T-helper 1 cell treated with Interleukin-12 subunit alpha and Interleukin-12 subunit beta and Interleukin-4 antibody, amounts not matched to agents 30 μg/mL and 1 μg/mL, for 36 hours (primary cell): ENCODE measurements around the gene NDUFA9.

ENCODE experiments used
- H3K27ac Mint-ChIP-seq: one replicate; pipeline ENCODE4 v1.8.0; 2021; ENCODE audit warnings: mild to moderate bottlenecking, mixed read lengths
- H3K27me3 Mint-ChIP-seq: one replicate; pipeline ENCODE4 v1.8.0; 2021; ENCODE audit warnings: low read depth, mixed read lengths
- H3K36me3 Mint-ChIP-seq: one replicate; pipeline ENCODE4 v1.8.0; 2021; ENCODE audit warnings: low read depth, mixed read lengths
- H3K4me1 Mint-ChIP-seq: one replicate; pipeline ENCODE4 v1.8.0; 2021; ENCODE audit warnings: low read depth, mixed read lengths
- H3K4me3 Mint-ChIP-seq: one replicate; pipeline ENCODE4 v1.8.0; 2021; ENCODE audit warnings: mild to moderate bottlenecking, moderate library complexity, mixed read lengths
- H3K9me3 Mint-ChIP-seq: one replicate; pipeline ENCODE4 v1.8.0; 2021; ENCODE audit warnings: mixed read lengths

NDUFA9 gene

GRCh38 chr12:4648501-4649357, at the start of gene NDUFA9, which contains the start of gene AKAP3:
TSS of gene NDUFA9 (plus strand) at chr12:4649114. CDS start at chr12:4649127, 13 bp downstream.
TSS of gene AKAP3 (minus strand) at chr12:4649051. CDS start at chr12:4638196, 10,855 bp downstream.
- H3K4me3 Mint-ChIP-seq: peak within 1 kb of the TSS; percentile 100
- H3K27ac Mint-ChIP-seq: peak within 1 kb of the TSS; percentile 93
- no peaks in the 10 kb centered on the region for H3K36me3 Mint-ChIP-seq
- H3K27me3 Mint-ChIP-seq: peaks cover 13% of the 10 kb centered on the region
- no peaks in the 10 kb centered on the region for H3K9me3 Mint-ChIP-seq
- peaks cover 32% of the 10 kb centered on the region for H3K4me1 Mint-ChIP-seq

GRCh38 chr12:4603421-4603820, 45.5 kb upstream of the NDUFA9 start:
- Mint-ChIP-seq H3K27me3 (peaks cover 14% of the 10 kb centered on the region), H3K4me1 (peaks cover 3% of the 10 kb centered on the region), H3K36me3 (no peaks in the 10 kb centered on the region), H3K9me3 (no peaks in the 10 kb centered on the region), H3K27ac (no peak overlapping the region), H3K4me3 (no peak overlapping the region)

- Mint-ChIP-seq H3K27me3 (peaks cover 14% of the 10 kb centered on the region), H3K36me3 (no peaks in the 10 kb centered on the region), H3K9me3 (no peaks in the 10 kb centered on the region), H3K4me1 (peaks cover 3% of the 10 kb centered on the region), H3K4me3 (no peak overlapping the region), H3K27ac (no peak overlapping the region)
These were observed 45.0 kb upstream of the NDUFA9 start for GRCh38 chr12:4603946-4604345.

GRCh38 chr12:4604684-4605193, 44.2 kb upstream of the NDUFA9 start:
- Mint-ChIP-seq H3K36me3 (no peaks in the 10 kb centered on the region), H3K27ac (peak overlapping the region; percentile 81), H3K27me3 (peaks cover 14% of the 10 kb centered on the region)

GRCh38 chr12:4607056-4607455, 41.9 kb upstream of the NDUFA9 start:
- peaks cover 13% of the 10 kb centered on the region for H3K27me3 Mint-ChIP-seq
- H3K36me3 Mint-ChIP-seq: no peaks in the 10 kb centered on the region
- no peaks in the 10 kb centered on the region for H3K9me3 Mint-ChIP-seq
- H3K4me1 Mint-ChIP-seq: peaks cover 3% of the 10 kb centered on the region
- no peak overlapping the region for H3K4me3 Mint-ChIP-seq
- no peak overlapping the region for H3K27ac Mint-ChIP-seq

More at GRCh38 chr12:4604684-4605193, 44.2 kb upstream of the NDUFA9 start:
- H3K4me3 Mint-ChIP-seq: peak overlapping the region; percentile 96
- peaks cover 3% of the 10 kb centered on the region for H3K4me1 Mint-ChIP-seq
- H3K9me3 Mint-ChIP-seq: no peaks in the 10 kb centered on the region

- Mint-ChIP-seq H3K36me3 (peaks cover 11% of the 10 kb centered on the region), H3K9me3 (no peaks in the 10 kb centered on the region), H3K27ac (no peak overlapping the region), H3K27me3 (no peaks in the 10 kb centered on the region), H3K4me3 (no peak overlapping the region), H3K4me1 (peaks cover 3% of the 10 kb centered on the region)
These were observed 39.8 kb upstream of the NDUFA9 start for GRCh38 chr12:4609071-4609470.

- Mint-ChIP-seq H3K27me3 (no peaks in the 10 kb centered on the region), H3K9me3 (no peaks in the 10 kb centered on the region), H3K4me3 (no peak overlapping the region), H3K4me1 (peaks cover 3% of the 10 kb centered on the region), H3K36me3 (peaks cover 18% of the 10 kb centered on the region), H3K27ac (no peak overlapping the region)
These were observed 38.4 kb upstream of the NDUFA9 start for GRCh38 chr12:4610481-4610880.

GRCh38 chr12:4615667-4616066, 33.2 kb upstream of the NDUFA9 start:
- Mint-ChIP-seq H3K36me3 (peaks cover 18% of the 10 kb centered on the region), H3K27me3 (no peaks in the 10 kb centered on the region), H3K27ac (no peak overlapping the region), H3K4me3 (no peak overlapping the region), H3K4me1 (no peaks in the 10 kb centered on the region), H3K9me3 (no peaks in the 10 kb centered on the region)

- peaks cover 33% of the 10 kb centered on the region for H3K27me3 Mint-ChIP-seq
- no peaks in the 10 kb centered on the region for H3K4me1 Mint-ChIP-seq
- H3K27ac Mint-ChIP-seq: no peak overlapping the region
- H3K9me3 Mint-ChIP-seq: no peaks in the 10 kb centered on the region
- H3K36me3 Mint-ChIP-seq: no peaks in the 10 kb centered on the region
- H3K4me3 Mint-ChIP-seq: no peak overlapping the region
These were observed 27.4 kb upstream of the NDUFA9 start for GRCh38 chr12:4621511-4621910.

- Mint-ChIP-seq H3K27me3 (peaks cover 39% of the 10 kb centered on the region), H3K36me3 (no peaks in the 10 kb centered on the region), H3K9me3 (no peaks in the 10 kb centered on the region), H3K4me1 (no peaks in the 10 kb centered on the region), H3K27ac (no peak overlapping the region), H3K4me3 (no peak overlapping the region)
These were observed 22.4 kb upstream of the NDUFA9 start for GRCh38 chr12:4626543-4626942.

- no peaks in the 10 kb centered on the region for H3K4me1 Mint-ChIP-seq
- no peak overlapping the region for H3K27ac Mint-ChIP-seq
- no peak overlapping the region for H3K4me3 Mint-ChIP-seq
- H3K27me3 Mint-ChIP-seq: peaks cover 29% of the 10 kb centered on the region
- H3K36me3 Mint-ChIP-seq: no peaks in the 10 kb centered on the region
- no peaks in the 10 kb centered on the region for H3K9me3 Mint-ChIP-seq
These were observed 20.5 kb upstream of the NDUFA9 start for GRCh38 chr12:4628406-4628805.

- Mint-ChIP-seq H3K9me3 (no peaks in the 10 kb centered on the region), H3K4me3 (no peak overlapping the region), H3K27me3 (peaks cover 28% of the 10 kb centered on the region), H3K4me1 (no peaks in the 10 kb centered on the region), H3K27ac (no peak overlapping the region), H3K36me3 (no peaks in the 10 kb centered on the region)
These were observed 18.7 kb upstream of the NDUFA9 start for GRCh38 chr12:4630262-4630661.

- Mint-ChIP-seq H3K27me3 (peaks cover 27% of the 10 kb centered on the region), H3K4me1 (peaks cover 7% of the 10 kb centered on the region), H3K9me3 (no peaks in the 10 kb centered on the region), H3K4me3 (no peak overlapping the region), H3K36me3 (no peaks in the 10 kb centered on the region), H3K27ac (no peak overlapping the region)
These were observed 5.2 kb upstream of the NDUFA9 start for GRCh38 chr12:4643747-4644146.

GRCh38 chr12:4645023-4645422, 3.9 kb upstream of the NDUFA9 start:
- Mint-ChIP-seq H3K36me3 (no peaks in the 10 kb centered on the region), H3K4me1 (peaks cover 13% of the 10 kb centered on the region), H3K4me3 (no peak overlapping the region), H3K27me3 (peaks cover 23% of the 10 kb centered on the region), H3K27ac (no peak overlapping the region), H3K9me3 (no peaks in the 10 kb centered on the region)

- peaks cover 30% of the 10 kb centered on the region for H3K4me1 Mint-ChIP-seq
- no peaks in the 10 kb centered on the region for H3K36me3 Mint-ChIP-seq
- H3K27me3 Mint-ChIP-seq: peaks cover 17% of the 10 kb centered on the region
- H3K4me3 Mint-ChIP-seq: peak overlapping the region; percentile 100
- H3K27ac Mint-ChIP-seq: peak overlapping the region; percentile 93
- H3K9me3 Mint-ChIP-seq: no peaks in the 10 kb centered on the region
These were observed 812 bp upstream of the NDUFA9 start for GRCh38 chr12:4648104-4648500.
